ENCODE data around the gene RIMS3.

The RIMS3 gene

DNA sequence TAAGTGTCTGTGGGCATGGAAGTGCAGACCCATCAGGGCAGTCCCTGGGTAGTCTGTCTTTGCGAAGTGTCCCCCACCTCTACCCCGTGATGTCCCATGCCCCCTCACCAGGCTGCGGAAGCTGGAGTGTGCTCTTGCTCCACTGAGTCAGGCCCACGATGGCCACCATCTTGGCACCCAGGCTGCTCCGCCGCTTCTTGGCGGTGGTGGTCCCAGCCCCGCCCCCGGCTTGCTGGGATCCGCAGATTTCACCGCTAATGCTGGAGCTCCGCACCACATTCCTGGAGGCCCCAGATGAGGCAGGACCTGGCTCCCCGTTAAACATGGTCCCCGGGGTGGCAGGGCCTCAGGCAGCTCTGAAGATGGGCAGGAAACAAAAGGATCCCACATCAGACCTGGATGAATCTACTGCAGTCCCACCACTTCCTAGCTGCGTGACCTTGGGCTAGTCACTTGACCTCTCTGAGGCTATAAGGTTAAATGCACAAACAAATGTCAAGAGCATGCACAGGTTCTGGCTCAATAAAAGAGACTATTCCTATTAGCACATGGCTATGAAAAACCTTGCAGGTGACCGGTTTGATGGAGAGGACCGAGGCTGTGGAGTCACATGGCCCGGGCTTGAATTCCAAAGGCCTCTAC is 23.8 kb downstream of the RIMS3 start:
- Histone ChIP-seq H3K27me3 (ENCODE audit: control insufficient read depth, insufficient read depth, low read length, poor library complexity, severe bottlenecking) (no peaks in the 10 kb centered on the region), H3K4me1 (ENCODE audit: control insufficient read depth, insufficient read depth, low read length) (peaks cover 10% of the 10 kb centered on the region), H3K27ac (ENCODE audit: insufficient read depth, low read depth, low read length, poor library complexity, severe bottlenecking) (no peak overlapping the region), H3K4me3 (ENCODE audit: insufficient read depth, low read depth, low read length) (no peak overlapping the region), H3K36me3 (ENCODE audit: control insufficient read depth, insufficient read depth, low read length) (no peaks in the 10 kb centered on the region), H3K9me3 (ENCODE audit: control insufficient read depth, low read length) (no peaks in the 10 kb centered on the region)
- 92 to 93% methylated on average over 18 of the region's 18 CpGs for WGBS, 2 experiments

DNA sequence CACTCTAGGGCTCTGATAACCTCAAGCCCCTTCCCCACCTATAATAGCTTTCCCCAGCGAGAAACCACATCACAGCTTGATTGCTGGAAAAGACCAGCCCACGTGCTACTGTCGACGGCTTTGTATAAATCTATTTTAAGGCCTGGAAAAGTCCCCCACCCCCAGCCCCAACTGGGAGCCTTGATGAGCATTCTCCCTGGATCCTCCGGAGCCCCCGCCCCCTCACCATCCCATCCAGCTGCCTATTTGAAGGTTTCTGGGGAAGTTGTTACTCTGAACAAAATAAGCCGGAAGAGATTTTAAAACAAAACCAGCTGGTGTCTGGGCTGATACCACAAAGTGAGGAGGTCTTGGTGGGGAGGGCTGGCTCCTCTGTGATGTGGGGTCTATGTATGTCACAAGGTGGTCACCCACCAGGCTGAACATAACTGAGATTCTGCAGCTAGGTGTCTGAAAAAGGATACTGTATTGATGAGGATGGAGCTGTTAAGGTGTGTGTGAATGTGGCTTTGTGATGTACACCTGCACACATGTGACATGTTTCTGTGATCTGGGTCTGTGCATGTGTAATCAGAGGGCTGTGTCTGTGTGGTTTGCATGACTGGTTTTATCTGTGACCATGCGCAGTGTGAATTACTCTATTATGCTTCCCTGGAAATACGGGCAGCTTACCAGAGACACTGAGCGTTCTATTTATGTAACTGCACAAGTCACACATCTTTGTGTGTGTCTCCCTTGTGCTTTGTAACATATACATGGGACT is 25.0 kb downstream of the RIMS3 start:
- WGBS, 2 experiments: 88 to 91% methylated on average over 10 of the region's 10 CpGs
- Histone ChIP-seq H3K27me3 (ENCODE audit: control insufficient read depth, insufficient read depth, low read length, poor library complexity, severe bottlenecking) (no peaks in the 10 kb centered on the region), H3K4me3 (ENCODE audit: insufficient read depth, low read depth, low read length) (no peak overlapping the region), H3K36me3 (ENCODE audit: control insufficient read depth, insufficient read depth, low read length) (no peaks in the 10 kb centered on the region), H3K27ac (ENCODE audit: insufficient read depth, low read depth, low read length, poor library complexity, severe bottlenecking) (no peak overlapping the region), H3K9me3 (ENCODE audit: control insufficient read depth, low read length) (no peaks in the 10 kb centered on the region), H3K4me1 (ENCODE audit: control insufficient read depth, insufficient read depth, low read length) (peaks cover 6% of the 10 kb centered on the region)

DNA sequence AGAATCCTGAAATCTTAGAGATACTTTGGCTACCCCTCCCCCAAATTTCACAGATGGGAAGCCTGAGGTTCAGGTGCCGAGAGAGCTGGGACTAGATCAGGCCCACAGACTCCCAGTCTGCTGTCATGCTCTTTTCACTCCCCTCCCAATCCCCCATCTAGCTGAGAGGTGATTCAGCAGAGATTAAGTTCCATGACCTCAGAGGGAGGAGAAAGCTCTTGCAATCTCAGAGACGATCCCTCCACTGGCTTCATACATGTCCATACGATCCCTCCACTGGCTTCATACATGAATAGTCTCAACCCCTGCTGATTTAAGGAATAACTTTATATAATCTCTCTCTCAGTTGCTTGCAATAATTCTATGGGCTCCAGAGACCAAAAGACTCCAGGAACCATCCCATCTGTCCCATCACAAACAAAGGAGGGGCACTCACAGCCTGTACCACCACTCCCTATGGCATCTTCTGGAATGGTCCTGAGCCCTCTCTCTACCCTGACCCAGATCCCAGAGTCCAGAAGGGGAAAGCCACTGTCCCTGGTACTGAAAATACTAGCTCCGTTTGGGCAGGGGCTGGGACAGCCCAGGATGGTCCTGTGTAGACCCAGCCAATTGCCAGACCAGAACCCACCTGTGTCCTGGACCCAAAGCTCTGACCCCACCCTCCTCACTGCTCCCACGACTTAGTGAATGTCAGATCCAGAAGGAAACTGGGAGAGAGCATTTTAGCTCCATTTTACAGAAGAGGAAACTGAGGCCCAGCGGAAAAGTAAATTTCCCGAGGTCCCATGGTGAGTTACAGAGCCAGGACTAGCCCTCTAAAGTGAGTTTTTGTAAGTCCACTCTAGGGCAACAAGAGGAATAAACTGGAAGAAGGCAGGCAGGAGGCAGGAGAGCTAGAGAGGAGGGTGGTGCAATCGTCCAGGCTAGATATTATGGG is 27.1 kb downstream of the RIMS3 start:
- no peaks in the 10 kb centered on the region for H3K36me3 ChIP-seq (ENCODE audit: control insufficient read depth, insufficient read depth, low read length)
- no peaks in the 10 kb centered on the region for H3K27me3 ChIP-seq (ENCODE audit: control insufficient read depth, insufficient read depth, low read length, poor library complexity, severe bottlenecking)
- H3K9me3 ChIP-seq (ENCODE audit: control insufficient read depth, low read length): no peaks in the 10 kb centered on the region
- no peak overlapping the region for H3K27ac ChIP-seq (ENCODE audit: insufficient read depth, low read depth, low read length, poor library complexity, severe bottlenecking)
- WGBS, 2 experiments: 87% methylated on average over 8 of the region's 8 CpGs
- H3K4me3 ChIP-seq (ENCODE audit: insufficient read depth, low read depth, low read length): no peak overlapping the region
- no peaks in the 10 kb centered on the region for H3K4me1 ChIP-seq (ENCODE audit: control insufficient read depth, insufficient read depth, low read length)

DNA sequence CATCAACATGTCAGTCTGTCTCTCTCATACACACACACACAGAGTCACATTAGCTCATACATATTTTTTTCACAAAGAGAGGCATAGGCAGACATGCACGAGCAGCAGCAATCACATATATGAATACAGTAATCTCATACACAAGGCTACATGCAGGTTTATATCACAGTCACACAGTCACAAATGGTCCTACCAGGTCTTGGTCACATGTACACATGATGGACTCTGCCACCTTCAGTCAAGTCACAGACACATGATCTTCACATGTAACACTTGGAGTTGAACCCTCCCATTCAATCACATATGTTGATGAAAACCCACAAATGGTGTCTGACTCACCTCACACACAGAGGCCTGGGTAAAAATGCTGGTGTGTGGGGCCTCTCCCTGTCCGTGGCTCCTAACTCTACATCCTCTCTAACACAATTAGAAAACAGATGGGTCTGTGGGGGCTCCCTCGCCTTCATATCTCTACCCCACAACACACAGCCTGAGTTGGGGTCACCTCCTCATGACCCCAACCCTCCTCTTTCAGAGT is 27.9 kb downstream of the RIMS3 start:
- H3K36me3 ChIP-seq (ENCODE audit: control insufficient read depth, insufficient read depth, low read length): no peaks in the 10 kb centered on the region
- H3K27ac ChIP-seq (ENCODE audit: insufficient read depth, low read depth, low read length, poor library complexity, severe bottlenecking): no peak overlapping the region
- WGBS, 2 experiments: 88 to 90% methylated on average over 3 of the region's 3 CpGs
- no peak overlapping the region for H3K4me3 ChIP-seq (ENCODE audit: insufficient read depth, low read depth, low read length)
- H3K27me3 ChIP-seq (ENCODE audit: control insufficient read depth, insufficient read depth, low read length, poor library complexity, severe bottlenecking): no peaks in the 10 kb centered on the region
- no peaks in the 10 kb centered on the region for H3K4me1 ChIP-seq (ENCODE audit: control insufficient read depth, insufficient read depth, low read length)
- no peaks in the 10 kb centered on the region for H3K9me3 ChIP-seq (ENCODE audit: control insufficient read depth, low read length)

DNA sequence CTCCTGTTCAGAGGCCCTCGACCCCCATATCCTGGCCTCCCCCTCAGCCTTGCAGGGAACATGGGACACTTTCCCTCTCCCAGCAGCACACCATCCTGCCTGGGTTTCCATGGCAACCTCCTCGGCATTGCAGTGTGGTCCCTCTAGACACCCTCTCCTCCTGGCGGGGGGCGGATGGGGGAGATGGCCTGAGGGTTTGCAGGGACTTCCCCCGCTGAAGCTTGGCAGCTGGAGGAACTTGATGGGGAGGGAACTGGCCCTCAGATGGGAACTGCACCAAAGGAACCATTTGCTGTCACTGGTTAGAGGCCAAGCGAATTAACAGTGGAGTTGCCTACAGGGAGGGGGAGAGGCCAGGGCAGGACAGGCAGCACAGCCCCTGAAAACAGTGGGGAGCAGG is 28.7 kb downstream of the RIMS3 start:
- H3K9me3 ChIP-seq (ENCODE audit: control insufficient read depth, low read length): no peaks in the 10 kb centered on the region
- no peaks in the 10 kb centered on the region for H3K4me1 ChIP-seq (ENCODE audit: control insufficient read depth, insufficient read depth, low read length)
- WGBS, 2 experiments: 69 to 73% methylated on average over 6 of the region's 6 CpGs
- no peaks in the 10 kb centered on the region for H3K27me3 ChIP-seq (ENCODE audit: control insufficient read depth, insufficient read depth, low read length, poor library complexity, severe bottlenecking)
- no peak overlapping the region for H3K4me3 ChIP-seq (ENCODE audit: insufficient read depth, low read depth, low read length)
- no peaks in the 10 kb centered on the region for H3K36me3 ChIP-seq (ENCODE audit: control insufficient read depth, insufficient read depth, low read length)
- no peak overlapping the region for H3K27ac ChIP-seq (ENCODE audit: insufficient read depth, low read depth, low read length, poor library complexity, severe bottlenecking)

DNA sequence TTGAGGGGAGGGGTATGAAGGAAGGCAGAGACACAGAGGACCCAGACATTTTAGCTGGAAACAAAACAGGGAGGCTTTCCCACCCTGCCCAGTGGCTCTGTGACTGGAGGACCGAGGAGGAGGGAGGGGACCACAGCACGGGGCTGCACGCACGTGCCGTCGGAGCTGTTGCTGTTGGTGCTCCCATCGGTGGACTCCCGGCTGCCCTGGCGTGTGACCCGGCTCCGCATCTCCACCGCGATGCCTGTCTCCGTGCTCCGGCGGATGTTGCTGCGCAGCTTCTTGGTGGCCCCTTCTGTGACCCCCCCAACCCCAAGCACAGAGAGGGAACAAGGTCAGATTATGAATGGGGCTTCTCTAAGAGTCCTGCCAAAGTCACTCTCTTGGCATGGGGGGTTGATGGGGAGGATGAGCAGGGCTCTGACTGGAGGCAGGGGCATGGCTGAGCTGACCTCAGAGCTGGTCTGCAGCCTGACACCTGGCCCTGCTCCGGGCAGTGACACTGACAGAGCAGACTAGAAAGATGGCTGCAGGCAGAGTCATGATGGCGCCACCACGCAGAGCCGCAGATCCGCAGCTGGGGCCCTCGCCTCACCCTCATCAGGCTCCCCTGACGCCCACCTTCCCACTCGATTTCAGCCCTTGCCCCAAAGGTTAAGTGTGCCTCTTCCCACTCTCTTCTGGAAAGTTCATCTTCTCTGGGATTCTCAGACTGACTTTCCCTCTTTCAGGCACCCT is 29.6 kb downstream of the RIMS3 start:
- no peaks in the 10 kb centered on the region for H3K36me3 ChIP-seq (ENCODE audit: control insufficient read depth, insufficient read depth, low read length)
- no peak overlapping the region for H3K4me3 ChIP-seq (ENCODE audit: insufficient read depth, low read depth, low read length)
- H3K27ac ChIP-seq (ENCODE audit: insufficient read depth, low read depth, low read length, poor library complexity, severe bottlenecking): no peak overlapping the region
- no peaks in the 10 kb centered on the region for H3K4me1 ChIP-seq (ENCODE audit: control insufficient read depth, insufficient read depth, low read length)
- H3K9me3 ChIP-seq (ENCODE audit: control insufficient read depth, low read length): no peaks in the 10 kb centered on the region
- H3K27me3 ChIP-seq (ENCODE audit: control insufficient read depth, insufficient read depth, low read length, poor library complexity, severe bottlenecking): no peaks in the 10 kb centered on the region
- 94 to 96% methylated on average over 25 of the region's 25 CpGs for WGBS, 2 experiments

DNA sequence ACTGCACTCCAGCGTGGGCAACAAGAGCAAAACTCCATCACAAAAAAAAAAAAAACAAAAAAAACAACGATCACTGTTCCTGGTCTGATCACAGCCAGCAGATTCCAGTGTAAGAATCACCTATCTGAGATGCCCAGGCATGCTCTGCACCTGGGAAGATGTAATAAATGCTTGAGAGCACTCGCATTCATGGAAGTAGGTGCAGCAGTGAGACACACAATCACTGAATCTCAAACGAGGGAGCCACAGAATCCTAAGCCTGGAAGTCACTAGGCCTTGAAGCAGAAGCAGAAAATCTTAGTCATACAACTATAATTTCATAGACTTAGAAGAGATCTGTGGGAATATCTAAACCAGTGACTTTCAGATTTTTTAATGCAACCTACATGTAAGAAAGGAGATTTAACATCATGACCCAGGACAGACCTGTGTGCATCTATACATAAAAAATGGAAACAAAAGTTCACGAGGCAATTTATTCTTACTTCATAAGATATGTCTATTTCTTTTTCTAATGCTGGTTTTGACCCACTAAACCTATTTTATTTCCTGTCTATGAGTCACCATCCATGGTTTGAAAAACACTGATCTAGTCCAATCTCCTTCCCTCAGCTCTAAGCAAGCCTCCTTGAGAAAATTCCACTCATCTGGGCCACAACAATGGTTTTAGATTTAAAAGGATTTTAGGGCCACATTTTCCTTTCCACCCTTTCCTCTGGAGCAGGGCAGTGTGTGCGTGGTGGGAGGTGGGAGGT is 30.4 kb downstream of the RIMS3 start:
- H3K27me3 ChIP-seq (ENCODE audit: control insufficient read depth, insufficient read depth, low read length, poor library complexity, severe bottlenecking): no peaks in the 10 kb centered on the region
- H3K4me3 ChIP-seq (ENCODE audit: insufficient read depth, low read depth, low read length): no peak overlapping the region
- WGBS, 2 experiments: 94 to 95% methylated on average over 6 of the region's 6 CpGs
- no peaks in the 10 kb centered on the region for H3K9me3 ChIP-seq (ENCODE audit: control insufficient read depth, low read length)
- no peaks in the 10 kb centered on the region for H3K4me1 ChIP-seq (ENCODE audit: control insufficient read depth, insufficient read depth, low read length)
- no peak overlapping the region for H3K27ac ChIP-seq (ENCODE audit: insufficient read depth, low read depth, low read length, poor library complexity, severe bottlenecking)
- no peaks in the 10 kb centered on the region for H3K36me3 ChIP-seq (ENCODE audit: control insufficient read depth, insufficient read depth, low read length)

DNA sequence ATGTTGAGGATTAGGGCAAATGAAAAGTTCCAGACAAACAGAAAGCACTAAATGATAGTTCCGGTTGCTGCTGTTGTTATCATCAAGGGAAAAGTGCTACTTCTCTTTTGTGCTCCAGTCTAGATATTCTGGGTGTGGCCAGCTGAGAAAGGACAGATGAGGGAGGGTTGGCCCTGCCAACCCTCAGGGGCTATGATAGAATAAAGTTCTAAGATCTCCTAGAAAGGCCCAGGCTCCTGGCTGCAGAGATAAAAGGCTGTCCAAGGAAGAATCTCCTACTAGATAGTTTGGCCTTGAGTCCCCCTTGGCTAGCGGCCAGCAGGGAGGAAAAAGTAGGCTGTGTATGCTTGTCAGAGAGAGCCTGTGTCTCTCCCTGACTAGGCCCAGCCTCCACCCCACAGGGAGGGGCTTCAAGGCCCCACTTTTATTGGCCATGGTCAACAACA is 31.5 kb downstream of the RIMS3 start:
- no peaks in the 10 kb centered on the region for H3K9me3 ChIP-seq (ENCODE audit: control insufficient read depth, low read length)
- H3K4me1 ChIP-seq (ENCODE audit: control insufficient read depth, insufficient read depth, low read length): no peaks in the 10 kb centered on the region
- H3K4me3 ChIP-seq (ENCODE audit: insufficient read depth, low read depth, low read length): no peak overlapping the region
- no peaks in the 10 kb centered on the region for H3K36me3 ChIP-seq (ENCODE audit: control insufficient read depth, insufficient read depth, low read length)
- 88 to 98% methylated on average over 2 of the region's 2 CpGs for WGBS, 2 experiments
- H3K27ac ChIP-seq (ENCODE audit: insufficient read depth, low read depth, low read length, poor library complexity, severe bottlenecking): no peak overlapping the region
- no peaks in the 10 kb centered on the region for H3K27me3 ChIP-seq (ENCODE audit: control insufficient read depth, insufficient read depth, low read length, poor library complexity, severe bottlenecking)

DNA sequence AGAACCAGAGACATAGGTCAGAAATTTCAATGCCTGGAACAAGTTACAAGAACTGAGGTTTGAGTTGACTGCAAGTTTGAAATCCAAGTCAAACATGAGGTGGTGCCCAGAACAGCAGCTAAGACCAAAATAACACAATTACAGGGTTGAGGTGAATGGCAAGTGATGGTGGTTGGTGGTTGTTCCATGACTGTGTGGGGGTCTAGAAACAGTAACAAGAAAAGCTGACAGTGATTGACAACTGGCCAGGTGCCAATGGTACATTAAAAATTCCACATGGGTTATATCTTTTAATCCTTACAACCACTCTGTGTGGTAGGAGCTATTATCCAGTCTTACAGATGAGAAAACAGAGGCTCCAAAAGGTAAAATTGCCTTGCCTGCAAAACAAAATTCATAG is 32.0 kb downstream of the RIMS3 start:
- H3K27ac ChIP-seq (ENCODE audit: insufficient read depth, low read depth, low read length, poor library complexity, severe bottlenecking): no peak overlapping the region
- no peaks in the 10 kb centered on the region for H3K27me3 ChIP-seq (ENCODE audit: control insufficient read depth, insufficient read depth, low read length, poor library complexity, severe bottlenecking)
- H3K4me1 ChIP-seq (ENCODE audit: control insufficient read depth, insufficient read depth, low read length): no peaks in the 10 kb centered on the region
- H3K4me3 ChIP-seq (ENCODE audit: insufficient read depth, low read depth, low read length): no peak overlapping the region
- H3K9me3 ChIP-seq (ENCODE audit: control insufficient read depth, low read length): no peaks in the 10 kb centered on the region
- no peaks in the 10 kb centered on the region for H3K36me3 ChIP-seq (ENCODE audit: control insufficient read depth, insufficient read depth, low read length)
